SU-DHL-6 (cell line): ENCODE data around the gene CACNA2D1.

ENCODE experiments used
- H2AFZ ChIP-seq: fragments of 200-600 bp; sonication (generic); 2 replicates; pipeline ENCODE4 v1.6.1; 2014; ENCODE audit warnings: low read depth, mild to moderate bottlenecking, moderate library complexity, mixed read lengths, antibody characterized with exemption, low read length; ENCODE audit not compliant: severe bottlenecking
- H3F3A ChIP-seq: fragments of 200-600 bp; shearing (Covaris generic); 2 replicates; pipeline ENCODE4 v1.6.0; 2016; ENCODE audit warnings: antibody characterized with exemption, mild to moderate bottlenecking; ENCODE audit not compliant: insufficient read depth
- H3K27ac ChIP-seq: fragments of 200-600 bp; sonication (generic); 2 replicates; pipeline ENCODE4 v1.5.1; 2016; ENCODE audit warnings: low read depth, mild to moderate bottlenecking, low read length, moderate library complexity, mixed read lengths
- H3K27me3 ChIP-seq: fragments of 200-600 bp; sonication (generic), shearing (Covaris generic); 2 replicates; pipeline ENCODE4 v1.6.0; 2014; ENCODE audit warnings: mild to moderate bottlenecking, low read length
- H3K36me3 ChIP-seq: fragments of 200-600 bp; sonication (generic); 2 replicates; pipeline ENCODE4 v1.6.1; 2014; ENCODE audit warnings: mild to moderate bottlenecking, low read length, mixed read lengths
- H3K4me2 ChIP-seq: fragments of 300-600, 200-600 bp; shearing (Covaris generic), sonication (generic); 2 replicates; pipeline ENCODE4 v1.6.0; 2014; ENCODE audit warnings: low read length, low read depth, mild to moderate bottlenecking; ENCODE audit not compliant: poor library complexity, severe bottlenecking
- H3K4me3 ChIP-seq: fragments of 200-600 bp; sonication (generic); 2 replicates; pipeline ENCODE4 v1.5.1; 2014; ENCODE audit warnings: antibody characterized with exemption, low read length, mild to moderate bottlenecking, mixed read lengths; ENCODE audit not compliant: insufficient read depth, poor library complexity, severe bottlenecking
- H3K79me2 ChIP-seq: fragments of 200-600 bp; sonication (generic); 2 replicates; pipeline ENCODE4 v1.6.1; 2014; ENCODE audit warnings: mild to moderate bottlenecking, low read length, moderate library complexity; ENCODE audit not compliant: insufficient read depth
- H3K9ac ChIP-seq: fragments of 200-600 bp; sonication (generic); 2 replicates; pipeline ENCODE4 v1.7.0; 2014; ENCODE audit warnings: mild to moderate bottlenecking, low read length
- H3K9me2 ChIP-seq: fragments of 200-600 bp; sonication (generic); replicated peaks from 2 replicates; pipeline ENCODE4 v1.6.1; 2014; ENCODE audit warnings: low read length; ENCODE audit not compliant: insufficient read depth
- H3K9me3 ChIP-seq: fragments of 200-600 bp; sonication (generic); 2 replicates; pipeline ENCODE4 v1.6.1; 2014; ENCODE audit warnings: low read length, mixed read lengths; ENCODE audit not compliant: insufficient read depth
- H4K20me1 ChIP-seq: fragments of 200-600 bp; sonication (generic); 2 replicates; pipeline ENCODE4 v1.6.1; 2014; ENCODE audit warnings: low read depth, mild to moderate bottlenecking, antibody characterized with exemption, low read length, moderate library complexity, mixed read lengths
- CTCF ChIP-seq: fragments of 200-600 bp; sonication (generic); IDR thresholded peaks from one replicate; pipeline ENCODE4 v1.5.1; 2017; ENCODE audit warnings: antibody characterized with exemption, mild to moderate bottlenecking, low read length, moderate library complexity; ENCODE audit not compliant: insufficient read depth, poor library complexity, severe bottlenecking
- EZH2phosphoT487 ChIP-seq: fragments of 200-600 bp; sonication (generic), shearing (Covaris generic); conservative IDR thresholded peaks from 2 replicates; pipeline ENCODE4 v1.6.1; 2018; ENCODE audit warnings: mild to moderate bottlenecking, antibody characterized with exemption, low read length, moderate library complexity, mixed read lengths

CACNA2D1 gene

GRCh38 chr7:82131215-82131614 is 312.4 kb downstream of the CACNA2D1 start:
- Histone ChIP-seq H2AFZ (no peak overlapping the region), H3K4me2 (no peak overlapping the region), H4K20me1 (no peaks in the 10 kb centered on the region), H3K9me2 (no peaks in the 10 kb centered on the region), H3K36me3 (no peaks in the 10 kb centered on the region), H3F3A (no peaks in the 10 kb centered on the region), H3K27me3 (no peaks in the 10 kb centered on the region), H3K27ac (no peak overlapping the region), H3K4me3 (no peak overlapping the region), H3K9ac (no peak overlapping the region), H3K9me3 (no peaks in the 10 kb centered on the region), H3K79me2 (no peaks in the 10 kb centered on the region)
- TF ChIP-seq EZH2phosphoT487 (no peak), CTCF (no peak)

- Histone ChIP-seq H3K4me3 (no peak overlapping the region), H3K4me2 (no peak overlapping the region), H3K9ac (no peak overlapping the region), H3K27ac (no peak overlapping the region), H3K9me2 (no peaks in the 10 kb centered on the region), H3K79me2 (no peaks in the 10 kb centered on the region), H3K27me3 (no peaks in the 10 kb centered on the region), H3K9me3 (peaks cover 6% of the 10 kb centered on the region; the same call in 1 of the 2 replicates), H3K36me3 (no peaks in the 10 kb centered on the region), H4K20me1 (no peaks in the 10 kb centered on the region), H2AFZ (no peak overlapping the region), H3F3A (no peaks in the 10 kb centered on the region)
- TF ChIP-seq EZH2phosphoT487 (no peak), CTCF (no peak)
These were observed 314.5 kb downstream of the CACNA2D1 start for GRCh38 chr7:82129091-82129490.

GRCh38 chr7:82128546-82128945 is 315.0 kb downstream of the CACNA2D1 start:
- Histone ChIP-seq H3K27ac (no peak overlapping the region), H3K79me2 (no peaks in the 10 kb centered on the region), H3K9me3 (peaks cover 8% of the 10 kb centered on the region; the same call in 1 of the 2 replicates), H3F3A (no peaks in the 10 kb centered on the region), H3K36me3 (no peaks in the 10 kb centered on the region), H3K9me2 (no peaks in the 10 kb centered on the region), H3K4me3 (no peak overlapping the region), H4K20me1 (no peaks in the 10 kb centered on the region), H2AFZ (no peak overlapping the region), H3K27me3 (no peaks in the 10 kb centered on the region), H3K9ac (no peak overlapping the region), H3K4me2 (no peak overlapping the region)
- TF ChIP-seq CTCF = no peak
- no peak for TF ChIP-seq EZH2phosphoT487

- H3K27me3 ChIP-seq = no peaks in the 10 kb centered on the region
- no peaks in the 10 kb centered on the region for H4K20me1 ChIP-seq
- H3K9me2 ChIP-seq = no peaks in the 10 kb centered on the region
- no peaks in the 10 kb centered on the region for H3F3A ChIP-seq
- TF ChIP-seq CTCF (no peak), EZH2phosphoT487 (no peak)
- no peak overlapping the region for H2AFZ ChIP-seq
- H3K4me2 ChIP-seq = no peak overlapping the region
- H3K36me3 ChIP-seq = no peaks in the 10 kb centered on the region
- H3K79me2 ChIP-seq = no peaks in the 10 kb centered on the region
- H3K9ac ChIP-seq = no peak overlapping the region
- H3K9me3 ChIP-seq = peaks cover 8% of the 10 kb centered on the region; the same call in 1 of the 2 replicates
- no peak overlapping the region for H3K4me3 ChIP-seq
- no peak overlapping the region for H3K27ac ChIP-seq
These were observed 317.0 kb downstream of the CACNA2D1 start for GRCh38 chr7:82126576-82126975.
